ENCODE data around the gene LINGO4.

LINGO4 gene

GRCh38 chr1:151809985-151810556 is 4.9 kb upstream of the LINGO4 start:
- Mint-ChIP-seq H3K27me3 (no peaks in the 10 kb centered on the region), H3K9me3 (ENCODE audit: low read depth) (no peaks in the 10 kb centered on the region), H3K4me3 (no peak overlapping the region), H3K27ac (no peak overlapping the region), H3K36me3 (no peaks in the 10 kb centered on the region), H3K4me1 (ENCODE audit: low read depth) (peaks cover 9% of the 10 kb centered on the region)

- Mint-ChIP-seq H3K4me1 (ENCODE audit: low read depth) (peaks cover 5% of the 10 kb centered on the region), H3K27me3 (no peaks in the 10 kb centered on the region), H3K27ac (no peak overlapping the region), H3K4me3 (no peak overlapping the region), H3K36me3 (no peaks in the 10 kb centered on the region), H3K9me3 (ENCODE audit: low read depth) (no peaks in the 10 kb centered on the region)
These were observed 4.2 kb upstream of the LINGO4 start for GRCh38 chr1:151809290-151809984.

GRCh38 chr1:151807766-151808165 is 2.5 kb upstream of the LINGO4 start:
- Mint-ChIP-seq H3K4me3 (no peak overlapping the region), H3K36me3 (no peaks in the 10 kb centered on the region), H3K4me1 (ENCODE audit: low read depth) (peaks cover 2% of the 10 kb centered on the region), H3K9me3 (ENCODE audit: low read depth) (no peaks in the 10 kb centered on the region), H3K27ac (no peak overlapping the region), H3K27me3 (no peaks in the 10 kb centered on the region)

GRCh38 chr1:151807131-151807530 is 1.9 kb upstream of the LINGO4 start:
- Mint-ChIP-seq H3K4me3 (no peak overlapping the region), H3K27me3 (no peaks in the 10 kb centered on the region), H3K36me3 (no peaks in the 10 kb centered on the region), H3K9me3 (ENCODE audit: low read depth) (no peaks in the 10 kb centered on the region), H3K27ac (no peak overlapping the region), H3K4me1 (ENCODE audit: low read depth) (no peaks in the 10 kb centered on the region)

- H3K27ac Mint-ChIP-seq, result no peak overlapping the region
- H3K36me3 Mint-ChIP-seq, result no peaks in the 10 kb centered on the region
- H3K4me1 Mint-ChIP-seq (ENCODE audit: low read depth), result no peaks in the 10 kb centered on the region
These were observed 951 bp upstream of the LINGO4 start for GRCh38 chr1:151806170-151806569.

GRCh38 chr1:151803915-151804314 is 1.3 kb downstream of the LINGO4 start:
- Mint-ChIP-seq H3K4me3 (no peak overlapping the region), H3K4me1 (ENCODE audit: low read depth) (peaks cover 8% of the 10 kb centered on the region), H3K9me3 (ENCODE audit: low read depth) (no peaks in the 10 kb centered on the region), H3K36me3 (peaks cover 1% of the 10 kb centered on the region), H3K27me3 (no peaks in the 10 kb centered on the region), H3K27ac (no peak overlapping the region)

More at GRCh38 chr1:151806170-151806569, 951 bp upstream of the LINGO4 start:
- Mint-ChIP-seq H3K4me3 (no peak overlapping the region), H3K9me3 (ENCODE audit: low read depth) (no peaks in the 10 kb centered on the region), H3K27me3 (no peaks in the 10 kb centered on the region)

- peaks cover 8% of the 10 kb centered on the region for H3K4me1 Mint-ChIP-seq (ENCODE audit: low read depth)
- peaks cover 6% of the 10 kb centered on the region for H3K36me3 Mint-ChIP-seq
- no peak overlapping the region for H3K27ac Mint-ChIP-seq
- no peaks in the 10 kb centered on the region for H3K9me3 Mint-ChIP-seq (ENCODE audit: low read depth)
- no peaks in the 10 kb centered on the region for H3K27me3 Mint-ChIP-seq
- no peak overlapping the region for H3K4me3 Mint-ChIP-seq
These were observed 2.1 kb downstream of the LINGO4 start for GRCh38 chr1:151803164-151803563.

GRCh38 chr1:151802372-151802771 is 2.8 kb downstream of the LINGO4 start:
- Mint-ChIP-seq H3K9me3 (ENCODE audit: low read depth) (no peaks in the 10 kb centered on the region), H3K27ac (no peak overlapping the region), H3K36me3 (peaks cover 6% of the 10 kb centered on the region), H3K4me3 (no peak overlapping the region), H3K27me3 (no peaks in the 10 kb centered on the region), H3K4me1 (ENCODE audit: low read depth) (peaks cover 8% of the 10 kb centered on the region)

- Mint-ChIP-seq H3K27me3 (no peaks in the 10 kb centered on the region), H3K9me3 (ENCODE audit: low read depth) (no peaks in the 10 kb centered on the region)
These were observed 3.4 kb downstream of the LINGO4 start for GRCh38 chr1:151801846-151802245.

GRCh38 chr1:151801310-151801820 is 3.9 kb downstream of the LINGO4 start:
- H3K36me3 Mint-ChIP-seq, result peaks cover 6% of the 10 kb centered on the region
- H3K27me3 Mint-ChIP-seq, result no peaks in the 10 kb centered on the region
- peaks cover 8% of the 10 kb centered on the region for H3K4me1 Mint-ChIP-seq (ENCODE audit: low read depth)
- H3K4me3 Mint-ChIP-seq, result no peak overlapping the region
- H3K27ac Mint-ChIP-seq, result no peak overlapping the region
- no peaks in the 10 kb centered on the region for H3K9me3 Mint-ChIP-seq (ENCODE audit: low read depth)

More at GRCh38 chr1:151801846-151802245, 3.4 kb downstream of the LINGO4 start:
- Mint-ChIP-seq H3K36me3 (peaks cover 6% of the 10 kb centered on the region), H3K4me1 (ENCODE audit: low read depth) (peaks cover 8% of the 10 kb centered on the region), H3K27ac (no peak overlapping the region), H3K4me3 (no peak overlapping the region)

GRCh38 chr1:151800830-151801229 is 4.4 kb downstream of the LINGO4 start:
- no peaks in the 10 kb centered on the region for H3K9me3 Mint-ChIP-seq (ENCODE audit: low read depth)
- no peaks in the 10 kb centered on the region for H3K27me3 Mint-ChIP-seq
- H3K27ac Mint-ChIP-seq, result no peak overlapping the region
- peaks cover 6% of the 10 kb centered on the region for H3K36me3 Mint-ChIP-seq
- peaks cover 8% of the 10 kb centered on the region for H3K4me1 Mint-ChIP-seq (ENCODE audit: low read depth)
- H3K4me3 Mint-ChIP-seq, result no peak overlapping the region

- Mint-ChIP-seq H3K36me3 (peaks cover 7% of the 10 kb centered on the region), H3K4me3 (no peak overlapping the region), H3K27me3 (no peaks in the 10 kb centered on the region), H3K4me1 (ENCODE audit: low read depth) (peaks cover 8% of the 10 kb centered on the region), H3K9me3 (ENCODE audit: low read depth) (no peaks in the 10 kb centered on the region), H3K27ac (no peak overlapping the region)
These were observed 5.8 kb downstream of the LINGO4 start for GRCh38 chr1:151799179-151800022.

GRCh38 chr1:151798571-151798970 is 6.6 kb downstream of the LINGO4 start:
- no peaks in the 10 kb centered on the region for H3K9me3 Mint-ChIP-seq (ENCODE audit: low read depth)
- H3K36me3 Mint-ChIP-seq, result peaks cover 9% of the 10 kb centered on the region
- H3K27ac Mint-ChIP-seq, result no peak overlapping the region
- H3K4me3 Mint-ChIP-seq, result no peak overlapping the region
- H3K4me1 Mint-ChIP-seq (ENCODE audit: low read depth), result peaks cover 8% of the 10 kb centered on the region
- H3K27me3 Mint-ChIP-seq, result no peaks in the 10 kb centered on the region

GRCh38 chr1:151790940-151791651 is 14.1 kb downstream of the LINGO4 start:
- H3K36me3 Mint-ChIP-seq, result peaks cover 3% of the 10 kb centered on the region

More at GRCh38 chr1:151790940-151791651, 14.1 kb downstream of the LINGO4 start:
- H3K27me3 Mint-ChIP-seq, result no peaks in the 10 kb centered on the region
- H3K4me1 Mint-ChIP-seq (ENCODE audit: low read depth), result peaks cover 30% of the 10 kb centered on the region
- peak overlapping the region; percentile 99 for H3K4me3 Mint-ChIP-seq
- H3K27ac Mint-ChIP-seq, result peak overlapping the region; percentile 76
- no peaks in the 10 kb centered on the region for H3K9me3 Mint-ChIP-seq (ENCODE audit: low read depth)
